Measurements from ENCODE around the gene ADH7. TPM values are rescaled to one million over a fixed set of nuclear protein-coding genes. Genes with fewer than 3 reads are reported as not detected.

Gene ADH7
- total RNA-seq, 4 donors from 2014 or later: 0.24 to 1.2 (median 0.76) TPM

GRCh38 chr4:99366491-99366890 lies 68.7 kb downstream of the ADH7 start:
- no peak overlapping the region for H3K27ac ChIP-seq
- WGBS: 88% methylated on average over 1 of the region's 1 CpG
- no peaks in the 10 kb centered on the region for H3K9me3 ChIP-seq
- no peaks in the 10 kb centered on the region for H3K36me3 ChIP-seq
- no peak for DNase-seq (ENCODE audit: low spot score in 2 of 2)
- H3K4me3 ChIP-seq: no peak overlapping the region
- H3K27me3 ChIP-seq: no peaks in the 10 kb centered on the region
- peaks cover 2% of the 10 kb centered on the region for H3K4me1 ChIP-seq
- no peak for TF ChIP-seq POLR2A (IDR thresholded peaks at IDR 0.05)
- no peak for TF ChIP-seq EP300 (IDR thresholded peaks at IDR 0.05)
- no peak for TF ChIP-seq POLR2AphosphoS5 (IDR thresholded peaks at IDR 0.05)
- no peak for TF ChIP-seq CTCF (IDR thresholded peaks at IDR 0.05)

DNA sequence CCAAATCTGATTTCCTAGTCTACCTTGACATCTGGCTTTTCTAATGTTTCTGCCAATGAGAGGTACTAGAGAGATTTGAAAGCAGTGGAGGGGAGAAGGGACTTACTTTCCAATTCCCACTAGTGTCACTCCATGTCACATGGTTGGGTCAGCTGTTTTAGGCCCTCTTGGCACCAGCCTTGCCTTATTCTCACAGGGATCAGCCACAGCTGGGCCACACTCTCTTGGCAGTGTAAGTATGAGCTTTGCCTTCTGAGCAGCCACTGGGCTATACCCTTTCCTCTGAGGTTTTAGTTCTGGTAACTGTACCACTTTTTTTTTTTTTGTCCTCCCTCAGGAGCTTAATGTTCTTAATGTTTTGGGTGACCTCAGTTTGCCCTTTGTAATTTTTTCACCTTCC lies 72.4 kb downstream of the ADH7 start:
- no peaks in the 10 kb centered on the region for H3K9me3 ChIP-seq
- H3K27me3 ChIP-seq: no peaks in the 10 kb centered on the region
- H3K36me3 ChIP-seq: no peaks in the 10 kb centered on the region
- peaks cover 2% of the 10 kb centered on the region for H3K4me1 ChIP-seq
- no peak overlapping the region for H3K4me3 ChIP-seq
- no peak for DNase-seq (ENCODE audit: low spot score in 2 of 2)
- H3K27ac ChIP-seq: no peak overlapping the region
- TF ChIP-seq POLR2AphosphoS5 (IDR thresholded peaks at IDR 0.05) (no peak), EP300 (IDR thresholded peaks at IDR 0.05) (no peak), POLR2A (IDR thresholded peaks at IDR 0.05) (no peak), CTCF (IDR thresholded peaks at IDR 0.05) (no peak)

Other genes starting within 250 kb of the ADH7 start
- 10 to 100 TPM in 3 of 4 donors, 1 to 10 TPM in 1; 2.5 to 18.8 (median 12.1) TPM for gene ADH6, start 216.1 kb downstream of the ADH7 start, total RNA-seq
- not detected for gene ADH1A, start 144.4 kb downstream of the ADH7 start, total RNA-seq
- 100 to 1,000 TPM in 3 of 4 donors, 10 to 100 TPM in 1; 72.9 to 318 (median 212) TPM for gene ADH1B, start 113.9 kb downstream of the ADH7 start, total RNA-seq
- 1 to 10 TPM in 1 of 4 donors, under 1 TPM in 2, not detected in 1; 0.36 to 1.6 (median 0.64) TPM for gene ADH1C, start 82.6 kb downstream of the ADH7 start, total RNA-seq
- gene C4orf17, start 75.7 kb upstream of the ADH7 start, total RNA-seq: not detected
- 1 to 10 TPM; 3.9 to 7.8 (median 5.8) TPM for gene TRMT10A, start 128.7 kb upstream of the ADH7 start, total RNA-seq
- gene MTTP, start 139.5 kb upstream of the ADH7 start, total RNA-seq: 1 to 10 TPM in 2 of 4 donors, under 1 TPM in 1, not detected in 1; 0.97 to 1.6 (median 1.3) TPM
- not detected for gene C4orf54, start 222.5 kb upstream of the ADH7 start, total RNA-seq

All from suprapubic skin (tissue), 4 donors.